ENCODE results near the gene ABHD12B. TPM values are rescaled to one million over a fixed set of nuclear protein-coding genes. Genes with fewer than 3 reads are reported as not detected.
A peak's percentile ranks its signal among the peaks of the same experiment; 100 is the strongest.

Gene ABHD12B
- total and polyA plus RNA-seq, 2 of the 13 experiments (the other 11 are each of a cell fraction or from before 2014, with no cell fraction given) = not detected

- TF ChIP-seq TRAFD1 (CRISPR knock-in tag; IDR thresholded peaks at IDR 0.05; ENCODE audit: borderline replicate concordance) (no peak), BCLAF1 (IDR thresholded peaks at IDR 0.05) (no peak)
Observed at GRCh38 chr14:50839691-50840090, 32.2 kb upstream of the ABHD12B start (continued).

- DNase-seq (ENCODE audit: low spot score) = no peak
- no peak for FAIRE-seq
- in situ Hi-C loops (cut with HindIII; ENCODE audit: extremely low pct_ligation_motif_present, low pct_unique_long_range_greater_than_20kb) = no loop called here
- no peak for TF ChIP-seq ARNT (IDR thresholded peaks at IDR 0.05)
- TF ChIP-seq CSRNP2 (CRISPR knock-in tag; conservative IDR thresholded peaks at IDR 0.05; ENCODE audit: low read depth) = no peak
- TF ChIP-seq ZNF574 (CRISPR knock-in tag; IDR thresholded peaks at IDR 0.05) = no peak
- peak; percentile 33; the same call in 1 of the 2 replicates for TF ChIP-seq USF2 (IDR thresholded peaks at IDR 0.05; ENCODE audit: low read depth, low read length)
- TF ChIP-seq USF2 (CRISPR knock-in tag; IDR thresholded peaks at IDR 0.05; ENCODE audit: borderline replicate concordance) = no peak
- TF ChIP-seq ZNF234 (CRISPR knock-in tag; conservative IDR thresholded peaks at IDR 0.05) = no peak
- TF ChIP-seq RAD51 (IDR thresholded peaks at IDR 0.05; ENCODE audit: borderline replicate concordance) = peak; percentile 75; the same call in 1 of the 2 replicates
- TF ChIP-seq TBL1XR1 (IDR thresholded peaks at IDR 0.05; ENCODE audit: borderline replicate concordance, low read length, partially characterized antibody) = no peak
- intact Hi-C loops (cut with micrococcal nuclease; ENCODE audit: unreplicated experiment) = no loop called here
- ChIA-PET CTCF (ENCODE audit: low intra/inter-chr PET ratio, low total read pairs) (no interaction called here), POLR2A (no interaction called here)
- WGBS (ENCODE audit: low lambda C conversion rate) = 0% methylated on average over 2 of the region's 2 CpGs
- H3K27me3 ChIP-seq (ENCODE audit: control insufficient read depth in 1 of 2, insufficient read depth in 2 of 2, low read length in 2 of 2) = no peaks in the 10 kb centered on the region
- no peak overlapping the region for H3K4me2 ChIP-seq (ENCODE audit: low read depth, low read length)
- no peaks in the 10 kb centered on the region for H3K36me3 ChIP-seq (replicated peaks in 1 of 2; ENCODE audit: control insufficient read depth in 1 of 2, insufficient read depth in 2 of 2, low read length in 2 of 2)
- H3K27ac ChIP-seq (ENCODE audit: extremely low read length, insufficient read depth, low read length) = no peak overlapping the region
- no peak overlapping the region for H3K4me3 ChIP-seq (replicated peaks in 1 of 3; ENCODE audit: insufficient read depth in 1 of 3, low read depth in 2 of 3, low read length in 3 of 3)
- no peak overlapping the region for H3K9ac ChIP-seq (ENCODE audit: insufficient read depth, low read depth, low read length)
- BruUV-seq (replicated peaks) = no TSS peak
- H3K4me1 ChIP-seq (ENCODE audit: insufficient read depth, low read length) = peaks cover 5% of the 10 kb centered on the region
- no peaks in the 10 kb centered on the region for H3K9me3 ChIP-seq (ENCODE audit: low read length)
- ATAC-seq = no peak
- no peak overlapping the region for H2AFZ ChIP-seq (ENCODE audit: low read length)
- H3K79me2 ChIP-seq (ENCODE audit: insufficient read depth, low read length) = no peaks in the 10 kb centered on the region
- H4K20me1 ChIP-seq (ENCODE audit: insufficient read depth, low read length) = no peaks in the 10 kb centered on the region
Observed at GRCh38 chr14:50844391-50844790, 27.5 kb upstream of the ABHD12B start.
